Muscle of arm (tissue), 12 donors: ENCODE measurements around the gene DNAJC22. TPM values are rescaled to one million over a fixed set of nuclear protein-coding genes. Genes with fewer than 3 reads are reported as not detected.
"Not testable (repeated sequence)": the region's sequence is repeated elsewhere in the genome, so short reads cannot be mapped to it uniquely, and the experiment has no call there.

ENCODE experiments used
- DNase-seq: peaks from one replicate; pipeline ENCODE4 v3.0.0-alpha.2; 2013
- polyA plus RNA-seq, 12 donors: library from polyadenylated mRNA; unstranded; fragments of 120-200 nt; gene quantifications; one replicate each; pipeline ENCODE4 v1.2.1, GENCODE V29; 2013; ENCODE audit not compliant: insufficient read length in 12 of 12

DNAJC22 gene
- polyA plus RNA-seq, 12 donors = 0.08 to 9.2 (median 0.15) TPM; not detected in 1

GRCh38 chr12:49330631-49331379 lies 15.9 kb upstream of the DNAJC22 start:
- no peak for DNase-seq

GRCh38 chr12:49331380-49332222 lies 15.1 kb upstream of the DNAJC22 start:
- DNase-seq = peak; percentile 77

GRCh38 chr12:49332441-49332861 lies 14.2 kb upstream of the DNAJC22 start:
- DNase-seq = no peak

GRCh38 chr12:49332891-49333371 lies 13.8 kb upstream of the DNAJC22 start:
- DNase-seq = no peak

GRCh38 chr12:49333778-49334177 lies 12.9 kb upstream of the DNAJC22 start:
- DNase-seq = not testable (repeated sequence)

- no peak for DNase-seq
These were observed 12.5 kb upstream of the DNAJC22 start for GRCh38 chr12:49334226-49334625.

- no peak for DNase-seq
These were observed 12.0 kb upstream of the DNAJC22 start for GRCh38 chr12:49334681-49335080.

GRCh38 chr12:49335118-49335954 lies 11.4 kb upstream of the DNAJC22 start:
- no peak for DNase-seq

GRCh38 chr12:49335955-49336644 lies 10.6 kb upstream of the DNAJC22 start:
- DNase-seq = no peak

- DNase-seq = peak; percentile 70
These were observed 9.8 kb upstream of the DNAJC22 start, which contains the start of gene C1QL4 for GRCh38 chr12:49336645-49337584. TSS of gene C1QL4 (minus strand) at chr12:49337188. CDS start at chr12:49336477, 711 bp downstream.

GRCh38 chr12:49338830-49339463 lies 7.7 kb upstream of the DNAJC22 start:
- no peak for DNase-seq

GRCh38 chr12:49339464-49339861 lies 7.2 kb upstream of the DNAJC22 start:
- no peak for DNase-seq

GRCh38 chr12:49340095-49340870 lies 6.4 kb upstream of the DNAJC22 start:
- DNase-seq = no peak

- no peak for DNase-seq
These were observed 5.5 kb upstream of the DNAJC22 start for GRCh38 chr12:49340971-49341776.

- DNase-seq = no peak
These were observed 5.0 kb upstream of the DNAJC22 start for GRCh38 chr12:49341777-49342065.

- DNase-seq = peak; percentile 66
These were observed 4.4 kb upstream of the DNAJC22 start for GRCh38 chr12:49342066-49342913.
